Nephron progenitor cell (in vitro differentiated cells): ENCODE data around the gene SH3BP4.

Experiments used
- DNase-seq: peaks from one replicate; pipeline ENCODE4 v3.0.0; 2021
- H3K27ac Mint-ChIP-seq: 2 replicates; pipeline ENCODE4 v1.8.0; 2021; ENCODE audit warnings: mild to moderate bottlenecking, moderate library complexity, mixed read lengths
- H3K27me3 Mint-ChIP-seq: 2 replicates; pipeline ENCODE4 v1.8.0; 2021; ENCODE audit warnings: mild to moderate bottlenecking, low read depth, mixed read lengths; ENCODE audit not compliant: poor library complexity
- H3K36me3 Mint-ChIP-seq: 2 replicates; pipeline ENCODE4 v1.8.0; 2021; ENCODE audit warnings: low read depth, mixed read lengths
- H3K4me1 Mint-ChIP-seq: 2 replicates; pipeline ENCODE4 v1.8.0; 2021; ENCODE audit warnings: mixed read lengths
- H3K4me3 Mint-ChIP-seq: 2 replicates; pipeline ENCODE4 v1.8.0; 2021; ENCODE audit warnings: mild to moderate bottlenecking, moderate library complexity, mixed read lengths
- H3K9me3 Mint-ChIP-seq: 2 replicates; pipeline ENCODE4 v1.8.0; 2021; ENCODE audit warnings: mild to moderate bottlenecking, moderate library complexity, mixed read lengths
- CTCF ChIP-seq: fragments of 200-600 bp; sonication (generic); IDR thresholded peaks from 2 replicates; pipeline ENCODE4 v1.5.0; 2021; ENCODE audit warnings: antibody characterized with exemption

The SH3BP4 gene

GRCh38 chr2:234960175-234961088 lies 8.6 kb downstream of the SH3BP4 start:
- Mint-ChIP-seq H3K27me3 (no peaks in the 10 kb centered on the region), H3K36me3 (peaks cover 27% of the 10 kb centered on the region), H3K4me3 (no peak overlapping the region), H3K4me1 (peaks cover 71% of the 10 kb centered on the region), H3K9me3 (peaks cover 13% of the 10 kb centered on the region), H3K27ac (no peak overlapping the region)
- TF ChIP-seq CTCF, result no peak
- no peak for DNase-seq

DNA sequence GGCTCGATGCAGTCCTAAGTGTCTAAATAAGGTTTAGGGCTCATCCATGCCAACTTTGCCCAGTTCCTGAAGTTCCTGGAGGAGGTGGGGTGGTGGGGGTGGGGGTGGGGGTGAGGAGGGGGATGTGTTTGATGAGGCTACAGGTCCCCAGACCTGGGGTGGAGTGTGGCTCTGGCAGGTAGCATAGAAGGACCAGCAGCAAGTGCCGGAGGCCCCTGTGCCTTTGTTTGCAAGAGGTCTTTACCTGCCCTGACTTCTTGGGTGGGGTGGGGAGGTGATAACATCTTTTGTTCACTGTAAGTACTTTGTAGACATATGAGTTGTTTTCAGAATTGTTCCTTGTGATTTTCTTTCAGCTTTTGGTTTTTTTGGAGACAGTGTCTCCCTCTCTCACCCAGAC lies 10.0 kb downstream of the SH3BP4 start:
- Mint-ChIP-seq H3K9me3 (peaks cover 13% of the 10 kb centered on the region), H3K36me3 (peaks cover 24% of the 10 kb centered on the region), H3K4me1 (peaks cover 65% of the 10 kb centered on the region), H3K4me3 (no peak overlapping the region), H3K27me3 (no peaks in the 10 kb centered on the region), H3K27ac (no peak overlapping the region)
- no peak for DNase-seq
- TF ChIP-seq CTCF, result no peak

DNA sequence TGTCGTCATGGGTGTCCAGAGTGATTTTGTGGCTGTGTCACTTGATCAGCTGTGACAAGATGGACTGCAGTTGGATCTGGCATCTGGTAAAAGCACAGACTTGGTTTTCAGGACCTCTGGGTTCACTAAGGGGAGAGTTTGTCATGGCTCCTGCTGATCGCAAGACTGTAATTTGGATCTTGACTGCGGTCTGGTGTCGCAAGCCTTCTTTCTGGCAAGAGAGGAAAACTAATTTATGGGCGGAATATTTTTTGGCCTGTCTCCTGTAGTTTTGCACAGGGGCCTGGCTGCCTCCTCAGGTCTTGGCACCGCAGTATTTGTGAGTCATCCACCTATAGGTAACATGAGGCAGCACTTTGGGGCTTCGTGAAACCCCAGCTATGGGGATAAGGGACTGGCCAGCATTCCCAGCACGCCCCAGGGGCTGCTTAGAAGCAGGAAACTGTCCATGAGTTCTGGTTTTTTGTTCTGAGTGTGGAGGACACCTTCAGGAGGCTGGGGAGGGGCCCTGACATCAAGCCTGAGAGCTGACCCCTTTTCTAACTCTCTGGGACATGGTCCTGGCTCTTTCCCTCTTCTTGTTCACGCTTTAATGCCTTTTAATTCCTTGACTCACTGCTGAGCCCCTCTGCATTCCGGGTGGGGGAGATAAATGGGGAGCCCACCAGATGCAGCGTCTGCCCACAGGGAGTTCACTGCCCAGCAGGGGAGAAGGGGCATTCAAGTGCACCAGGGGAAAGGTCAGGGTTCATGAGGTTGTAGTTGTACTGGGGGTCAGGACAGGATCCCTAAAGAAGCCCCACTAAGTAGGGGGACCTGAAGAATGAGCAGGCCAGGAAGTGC lies 12.2 kb downstream of the SH3BP4 start:
- H3K36me3 Mint-ChIP-seq, result peaks cover 24% of the 10 kb centered on the region
- H3K9me3 Mint-ChIP-seq, result peaks cover 13% of the 10 kb centered on the region
- H3K4me3 Mint-ChIP-seq, result no peak overlapping the region
- H3K27ac Mint-ChIP-seq, result peak overlapping the region; percentile 91
- DNase-seq, result no peak
- TF ChIP-seq CTCF, result no peak
- H3K27me3 Mint-ChIP-seq, result no peaks in the 10 kb centered on the region
- H3K4me1 Mint-ChIP-seq, result peaks cover 57% of the 10 kb centered on the region

GRCh38 chr2:234964631-234965461 lies 13.0 kb downstream of the SH3BP4 start:
- Mint-ChIP-seq H3K27ac (no peak overlapping the region), H3K4me1 (peaks cover 62% of the 10 kb centered on the region)

More at GRCh38 chr2:234964631-234965461, 13.0 kb downstream of the SH3BP4 start:
- Mint-ChIP-seq H3K27me3 (no peaks in the 10 kb centered on the region), H3K36me3 (peaks cover 24% of the 10 kb centered on the region), H3K4me3 (no peak overlapping the region), H3K9me3 (peaks cover 13% of the 10 kb centered on the region)
- DNase-seq, result no peak
- TF ChIP-seq CTCF, result no peak
